ENCODE measurements around the gene GKN1. TPM values are rescaled to one million over a fixed set of nuclear protein-coding genes. Genes with fewer than 3 reads are reported as not detected.

GKN1 gene
- total RNA-seq, 2 experiments from 2014 or later: not detected

DNA sequence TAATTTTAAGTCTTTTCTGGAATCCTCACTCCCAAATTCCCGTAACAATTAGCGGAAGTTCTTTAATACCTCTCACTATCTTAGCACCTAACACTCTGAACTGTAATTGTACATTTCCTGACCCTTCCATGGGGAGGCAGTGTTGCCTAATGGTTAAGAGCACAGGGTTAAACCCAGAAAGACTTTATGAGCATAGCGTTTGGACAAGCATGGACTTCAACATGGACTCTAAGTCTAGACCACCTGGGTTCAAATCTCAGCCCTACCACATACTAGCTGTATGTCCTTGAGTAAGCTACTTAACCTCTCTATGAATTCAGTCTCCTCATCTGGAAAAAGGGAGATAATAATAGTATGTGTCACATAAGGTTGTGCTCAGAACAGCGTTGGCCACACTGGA lies 51.6 kb downstream of the GKN1 start:
- no peak overlapping the region for H3K4me3 Mint-ChIP-seq
- peaks cover 26% of the 10 kb centered on the region for H3K27me3 Mint-ChIP-seq
- peak in 3 of 14 experiments; percentile 16 to 35 (median 28) for DNase-seq
- ChIA-PET POLR2A (no interaction called here), CTCF (no interaction called here)
- H3K27ac ChIP-seq (ENCODE audit: low read depth in 1 of 2, low read length in 2 of 2): no peak overlapping the region
- no peaks in the 10 kb centered on the region for H3K36me3 ChIP-seq (ENCODE audit: insufficient read depth, low read length)
- H3K4me1 Mint-ChIP-seq (ENCODE audit: low read depth): no peaks in the 10 kb centered on the region
- no peaks in the 10 kb centered on the region for H3K36me3 Mint-ChIP-seq (ENCODE audit: low read depth)
- intact Hi-C loops (cut with DNase I, micrococcal nuclease): loop anchor here in 1 of 2 experiments (5.0 kb wide), 1 partner anchor 281 kb away; no protein-coding TSS in a partner anchor
- H3K4me3 ChIP-seq (ENCODE audit: low read length): no peak overlapping the region
- no peaks in the 10 kb centered on the region for H3K9me3 ChIP-seq (ENCODE audit: control insufficient read depth in 1 of 2, insufficient read depth in 1 of 2, low read length in 2 of 2)
- H3K9me3 Mint-ChIP-seq: no peaks in the 10 kb centered on the region
- H3K27me3 ChIP-seq (ENCODE audit: control insufficient read depth in 1 of 2, insufficient read depth in 2 of 2, low read length in 2 of 2): peaks cover 1 to 13% of the 10 kb centered on the region in 2 experiments
- TF ChIP-seq, protein P1, sequence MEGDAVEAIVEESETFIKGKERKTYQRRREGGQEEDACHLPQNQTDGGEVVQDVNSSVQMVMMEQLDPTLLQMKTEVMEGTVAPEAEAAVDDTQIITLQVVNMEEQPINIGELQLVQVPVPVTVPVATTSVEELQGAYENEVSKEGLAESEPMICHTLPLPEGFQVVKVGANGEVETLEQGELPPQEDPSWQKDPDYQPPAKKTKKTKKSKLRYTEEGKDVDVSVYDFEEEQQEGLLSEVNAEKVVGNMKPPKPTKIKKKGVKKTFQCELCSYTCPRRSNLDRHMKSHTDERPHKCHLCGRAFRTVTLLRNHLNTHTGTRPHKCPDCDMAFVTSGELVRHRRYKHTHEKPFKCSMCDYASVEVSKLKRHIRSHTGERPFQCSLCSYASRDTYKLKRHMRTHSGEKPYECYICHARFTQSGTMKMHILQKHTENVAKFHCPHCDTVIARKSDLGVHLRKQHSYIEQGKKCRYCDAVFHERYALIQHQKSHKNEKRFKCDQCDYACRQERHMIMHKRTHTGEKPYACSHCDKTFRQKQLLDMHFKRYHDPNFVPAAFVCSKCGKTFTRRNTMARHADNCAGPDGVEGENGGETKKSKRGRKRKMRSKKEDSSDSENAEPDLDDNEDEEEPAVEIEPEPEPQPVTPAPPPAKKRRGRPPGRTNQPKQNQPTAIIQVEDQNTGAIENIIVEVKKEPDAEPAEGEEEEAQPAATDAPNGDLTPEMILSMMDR (IDR thresholded peaks at IDR 0.05): no peak
- ATAC-seq (ENCODE audit: poor library complexity): no peak
- no peaks in the 10 kb centered on the region for H3K4me1 ChIP-seq (ENCODE audit: insufficient read depth, low read length)
- H3K27ac Mint-ChIP-seq: no peak overlapping the region

DNA sequence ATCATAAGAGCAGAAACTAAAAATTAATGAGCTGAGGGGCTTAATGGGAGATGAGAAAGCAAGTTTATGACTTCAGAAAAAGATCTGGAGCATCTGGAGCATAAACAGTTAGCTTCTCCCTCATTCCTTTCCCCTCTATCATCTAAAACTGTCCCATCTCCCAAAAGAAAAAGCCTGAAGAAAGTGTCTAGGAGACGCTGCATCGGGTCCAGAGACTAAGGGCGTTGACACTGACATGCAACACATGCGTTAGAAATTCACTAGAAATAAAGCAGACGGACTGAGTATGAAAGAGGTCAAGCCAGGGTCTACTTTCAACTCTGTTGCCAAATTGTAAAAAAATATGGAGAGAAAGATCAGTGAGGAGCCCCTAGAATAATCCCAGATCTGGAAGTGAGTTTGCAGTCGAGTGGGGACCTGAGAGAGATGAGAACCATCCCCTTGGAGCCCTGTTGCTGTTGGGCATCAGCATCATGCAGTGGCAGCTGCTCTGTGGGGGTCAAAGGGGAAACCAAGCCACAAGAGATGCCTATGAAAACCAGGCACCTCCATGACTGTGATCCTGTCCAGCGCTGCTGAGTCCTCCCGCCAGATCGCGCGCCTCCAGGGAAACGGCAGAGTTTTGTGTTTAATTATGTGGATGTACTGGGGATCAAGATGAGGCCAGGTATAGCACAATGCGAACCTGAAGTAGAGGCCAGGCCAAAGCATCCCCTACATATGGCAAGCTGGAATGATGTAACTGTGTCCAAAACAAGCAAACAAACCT lies 52.4 kb downstream of the GKN1 start:
- Mint-ChIP-seq H3K4me1 (ENCODE audit: low read depth) (no peaks in the 10 kb centered on the region), H3K27me3 (peaks cover 18% of the 10 kb centered on the region), H3K27ac (no peak overlapping the region), H3K9me3 (no peaks in the 10 kb centered on the region), H3K36me3 (ENCODE audit: low read depth) (no peaks in the 10 kb centered on the region), H3K4me3 (no peak overlapping the region)
- no peaks in the 10 kb centered on the region for H3K9me3 ChIP-seq (ENCODE audit: control insufficient read depth in 1 of 2, insufficient read depth in 1 of 2, low read length in 2 of 2)
- intact Hi-C loops (cut with DNase I, micrococcal nuclease): loop anchor here in 1 of 2 experiments (5.0 kb wide), 1 partner anchor 280 kb away; no protein-coding TSS in a partner anchor
- no peaks in the 10 kb centered on the region for H3K4me1 ChIP-seq (ENCODE audit: insufficient read depth, low read length)
- no peaks in the 10 kb centered on the region for H3K36me3 ChIP-seq (ENCODE audit: insufficient read depth, low read length)
- CTCF ChIA-PET: no interaction called here
- ATAC-seq (ENCODE audit: poor library complexity) (no peak), DNase-seq (no peak)
- peaks cover 0 to 10% of the 10 kb centered on the region in 2 experiments for H3K27me3 ChIP-seq (ENCODE audit: control insufficient read depth in 1 of 2, insufficient read depth in 2 of 2, low read length in 2 of 2)
- no peak overlapping the region for H3K27ac ChIP-seq (ENCODE audit: low read depth in 1 of 2, low read length in 2 of 2)
- POLR2A ChIA-PET: no interaction called here
- TF ChIP-seq, protein P1 (IDR thresholded peaks at IDR 0.05): no peak
- H3K4me3 ChIP-seq (ENCODE audit: low read length): no peak overlapping the region

Other genes with a start within 250 kb of the GKN1 start
- gene ARHGAP25, start 239.8 kb upstream of the GKN1 start, total RNA-seq: 10 to 100 TPM; 39.3 to 41.8 TPM
- not detected for gene BMP10, start 103.2 kb upstream of the GKN1 start, total RNA-seq
- not detected for gene GKN2, start 21.7 kb upstream of the GKN1 start, total RNA-seq
- gene ANTXR1, start 38.5 kb downstream of the GKN1 start, total RNA-seq: not detected

Measured in CD4-positive, alpha-beta T cell (primary cell).